AG09309 (cell line): ENCODE data around the gene RPGRIP1L.
A peak's percentile ranks its signal among the peaks of the same experiment; 100 is the strongest.

Experiments used
- DNase-seq: peaks from one replicate; pipeline ENCODE4 v3.0.0-alpha.2; 2010; ENCODE audit warnings: low read depth
- H3K4me3 ChIP-seq: 2 replicates; pipeline ENCODE4 v1.5.1; 2011; ENCODE audit warnings: mild to moderate bottlenecking, low read depth, low read length, moderate library complexity; ENCODE audit not compliant: control insufficient read depth
- CTCF ChIP-seq: IDR thresholded peaks from 2 replicates; pipeline ENCODE4 v1.5.1; 2011; ENCODE audit warnings: mild to moderate bottlenecking, low read depth, low read length, inconsistent platforms; ENCODE audit not compliant: insufficient read depth, control insufficient read depth; ENCODE audit errors: missing control alignments

The RPGRIP1L gene

GRCh38 chr16:53743149-53743566 is 39.5 kb upstream of the RPGRIP1L start:
- H3K4me3 ChIP-seq: no peak overlapping the region
- DNase-seq: no peak
- TF ChIP-seq CTCF: peak; percentile 60

GRCh38 chr16:53741546-53741945 is 37.9 kb upstream of the RPGRIP1L start:
- no peak for TF ChIP-seq CTCF
- no peak overlapping the region for H3K4me3 ChIP-seq
- no peak for DNase-seq

GRCh38 chr16:53740933-53741531 is 37.4 kb upstream of the RPGRIP1L start:
- TF ChIP-seq CTCF: no peak

GRCh38 chr16:53740476-53740875 is 36.8 kb upstream of the RPGRIP1L start:
- no peak overlapping the region for H3K4me3 ChIP-seq
- no peak for DNase-seq
- no peak for TF ChIP-seq CTCF

More at GRCh38 chr16:53740933-53741531, 37.4 kb upstream of the RPGRIP1L start:
- no peak for DNase-seq
- H3K4me3 ChIP-seq: no peak overlapping the region

GRCh38 chr16:53737552-53737951 is 33.9 kb upstream of the RPGRIP1L start:
- DNase-seq: no peak
- TF ChIP-seq CTCF: no peak
- H3K4me3 ChIP-seq: no peak overlapping the region

GRCh38 chr16:53736297-53736696 is 32.6 kb upstream of the RPGRIP1L start:
- no peak for DNase-seq
- H3K4me3 ChIP-seq: no peak overlapping the region
- no peak for TF ChIP-seq CTCF

- no peak for TF ChIP-seq CTCF
Measured at GRCh38 chr16:53734908-53735307, 31.2 kb upstream of the RPGRIP1L start.

More at GRCh38 chr16:53734908-53735307, 31.2 kb upstream of the RPGRIP1L start:
- no peak overlapping the region for H3K4me3 ChIP-seq
- DNase-seq: no peak
